Left lung (tissue), 14 donors: ENCODE data around the gene HAUS8. TPM values are rescaled to one million over a fixed set of nuclear protein-coding genes. Genes with fewer than 3 reads are reported as not detected.

ENCODE experiments used
- ATAC-seq: fragments of 200-7000 bp; cut with Tn5 transposase; one replicate; pipeline ENCODE4 v1.9.1; 2020; ENCODE audit warnings: moderate library complexity
- DNase-seq, 4 donors: peaks; one replicate each; pipeline ENCODE4 v3.0.0-alpha.2; 2013 to 2020
- H3K27ac ChIP-seq, 2 donors: fragments of 200-600 bp; sonication (generic) in 1 of 2; one replicate each; pipeline versions ENCODE4 v1.5.0 to v1.8.0; 2020 to 2021
- H3K27me3 ChIP-seq, 2 donors: fragments of 200-600 bp; sonication (generic) in 1 of 2; one replicate each; pipeline versions ENCODE4 v1.5.0 to v1.8.0; 2020 to 2021
- H3K36me3 ChIP-seq, 2 donors: fragments of 200-600 bp; sonication (generic) in 1 of 2; one replicate each; pipeline versions ENCODE4 v1.5.0 to v1.8.0; 2020 to 2021
- H3K4me1 ChIP-seq, 2 donors: fragments of 200-600 bp; one replicate each; pipeline ENCODE4 v1.8.0; 2021
- H3K4me3 ChIP-seq, 2 donors: fragments of 200-600 bp; sonication (generic) in 1 of 2; one replicate each; pipeline versions ENCODE4 v1.5.0 to v1.8.0; 2020 to 2021; ENCODE audit warnings: mild to moderate bottlenecking in 1 of 2
- H3K9me3 ChIP-seq, 2 donors: fragments of 200-600 bp; sonication (generic) in 1 of 2; one replicate each; pipeline versions ENCODE4 v1.5.0 to v1.8.0; 2020 to 2021
- CTCF ChIP-seq, 2 donors: fragments of 200-600 bp; sonication (generic) in 1 of 2; IDR thresholded peaks; one replicate each; pipeline versions ENCODE4 v1.5.0 to v1.8.0; 2021; ENCODE audit warnings: antibody characterized with exemption in 2 of 2
- intact Hi-C, 2 donors: fragments of 100-400 bp; cut with DNase I; formaldehyde crosslinking; loops; one replicate each; pipeline versions ENCODE4 v1.11.2 to v1.14.2; 2022
- long read RNA-seq, 12 donors: library from polyadenylated mRNA in 2 of 12; unstranded in 2 of 12; transcript quantifications; one replicate each; pipeline ENCODE4 v2.0.0 and lab custom pipeline, GENCODE V29; 2019 to 2026
- polyA plus RNA-seq, 6 donors: library from polyadenylated mRNA; unstranded; fragments of 120-200 nt; gene quantifications; one replicate each; pipeline ENCODE4 v1.2.1, GENCODE V29; 2013; ENCODE audit not compliant: insufficient read length in 6 of 6
- total RNA-seq, 2 donors: library from RNA; stranded (reverse); fragmentation: NEBNext Ultra II Directional; extraction: Animal tissue kit (Norgen Biotek cat#: 25700); gene quantifications; one replicate each; pipeline ENCODE4 v1.2.1, GENCODE V29; 2021
- donor health status: DM: no; HTN: yes; CAD: no.
- donor health status: DM: no; HTN: no; CAD: no.

The HAUS8 gene
- total RNA-seq = 10 to 100 TPM in 1 of 2 donors, 1 to 10 TPM in 1; 8.4 to 11.6 TPM
- 10 to 100 TPM; 11.1 to 15.2 (median 13.8) TPM for polyA plus RNA-seq
- long read RNA-seq, donor 1, transcript HAUS8-206 (2 exons, 675 nt) = major isoform, 6 of 11 reads
- long read RNA-seq, donor 1, transcript HAUS8-201 (11 exons, 1,568 nt) = minor isoform, 5 of 11 reads
- long read RNA-seq, donor 1, partial matches to known transcripts = 0 of 11 reads
- long read RNA-seq, donor 1, other reads (novel, unspliced or antisense) = 0 of 11 reads
- long read RNA-seq, donor 2, partial matches to known transcripts = 0 of 9 reads
- long read RNA-seq, donor 2, other reads (novel, unspliced or antisense) = 0 of 9 reads
- long read RNA-seq, donor 3, transcript HAUS8-201 (11 exons, 1,568 nt) = major isoform, 5 of 9 reads
- long read RNA-seq, donor 3, partial matches to known transcripts = 0 of 9 reads
- long read RNA-seq, donor 3, other reads (novel, unspliced or antisense) = 0 of 9 reads
- long read RNA-seq, donor 4, partial matches to known transcripts = 0 of 6 reads
- long read RNA-seq, donor 4, other reads (novel, unspliced or antisense) = 1 of 6 reads
- long read RNA-seq, donor 5, partial matches to known transcripts = 0 of 4 reads
- long read RNA-seq, donor 5, other reads (novel, unspliced or antisense) = 0 of 4 reads
- long read RNA-seq, donor 6, partial matches to known transcripts = 0 of 5 reads
- long read RNA-seq, donor 6, other reads (novel, unspliced or antisense) = 0 of 5 reads
- long read RNA-seq, donor 7, partial matches to known transcripts = 0 of 4 reads
- long read RNA-seq, donor 7, other reads (novel, unspliced or antisense) = 0 of 4 reads
- long read RNA-seq, donor 8, partial matches to known transcripts = 0 of 3 reads
- long read RNA-seq, donor 8, other reads (novel, unspliced or antisense) = 0 of 3 reads
- long read RNA-seq, donor 9 = 0 reads
- long read RNA-seq, donor 10, transcript HAUS8-201 (11 exons, 1,568 nt) = major isoform, 6 of 6 reads
- long read RNA-seq, donor 10, partial matches to known transcripts = 0 of 6 reads
- long read RNA-seq, donor 10, other reads (novel, unspliced or antisense) = 0 of 6 reads
- long read RNA-seq, donor 11 = 0 reads
- long read RNA-seq, donor 12, partial matches to known transcripts = 0 of 3 reads
- long read RNA-seq, donor 12, other reads (novel, unspliced or antisense) = 0 of 3 reads

- intact Hi-C loops = no loop called here
- Histone ChIP-seq H3K9me3 (no peaks in the 10 kb centered on the region), H3K4me3 (peak within 1 kb of the TSS; percentile 75 to 80), H3K4me1 (peaks cover 11 to 55% of the 10 kb centered on the region in 2 donors), H3K27ac (peak within 1 kb of the TSS; percentile 82), H3K27me3 (no peaks in the 10 kb centered on the region), H3K36me3 (peaks cover 0 to 12% of the 10 kb centered on the region in 2 donors)
- ATAC-seq = peak; percentile 97
- no peak for TF ChIP-seq CTCF (IDR thresholded peaks at IDR 0.05)
- DNase-seq = peak; percentile 98 to 100 (median 100)
Measured at GRCh38 chr19:17075035-17075863, at the start of gene HAUS8, which contains the start of gene MYO9B. Gene HAUS8, minus strand, starts transcription at chr19:17075452. Its CDS starts 30 bp downstream, at chr19:17075422. Gene MYO9B, plus strand, starts transcription at chr19:17075777. Its CDS starts 25,941 bp downstream, at chr19:17101718.

GRCh38 chr19:17124025-17124424, 48.8 kb upstream of the HAUS8 start:
- H3K27me3 ChIP-seq = no peaks in the 10 kb centered on the region
- H3K36me3 ChIP-seq = peaks cover 0 to 16% of the 10 kb centered on the region in 2 donors
- no peaks in the 10 kb centered on the region for H3K9me3 ChIP-seq
- intact Hi-C loops = no loop called here
- H3K4me1 ChIP-seq = peaks cover 5 to 60% of the 10 kb centered on the region in 2 donors
- H3K4me3 ChIP-seq = no peak overlapping the region
- DNase-seq (no peak), ATAC-seq (no peak)
- peak overlapping the region in 1 of 2 donors; percentile 93 for H3K27ac ChIP-seq
- TF ChIP-seq CTCF (IDR thresholded peaks at IDR 0.05) = no peak

GRCh38 chr19:17123041-17123440, 47.8 kb upstream of the HAUS8 start:
- Histone ChIP-seq H3K27ac (peak overlapping the region in 1 of 2 donors; percentile 37), H3K4me1 (peaks cover 5 to 60% of the 10 kb centered on the region in 2 donors), H3K9me3 (no peaks in the 10 kb centered on the region), H3K36me3 (peaks cover 0 to 10% of the 10 kb centered on the region in 2 donors), H3K27me3 (no peaks in the 10 kb centered on the region), H3K4me3 (no peak overlapping the region)
- intact Hi-C loops = no loop called here
- DNase-seq (no peak), ATAC-seq (no peak)
- no peak for TF ChIP-seq CTCF (IDR thresholded peaks at IDR 0.05)

- intact Hi-C loops = no loop called here
- ATAC-seq = no peak
Measured at GRCh38 chr19:17121736-17122293, 46.6 kb upstream of the HAUS8 start.

More at GRCh38 chr19:17121736-17122293, 46.6 kb upstream of the HAUS8 start:
- DNase-seq = no peak
- H3K4me1 ChIP-seq = peaks cover 5 to 59% of the 10 kb centered on the region in 2 donors
- H3K27me3 ChIP-seq = no peaks in the 10 kb centered on the region
- no peak overlapping the region for H3K4me3 ChIP-seq
- peaks cover 0 to 6% of the 10 kb centered on the region in 2 donors for H3K36me3 ChIP-seq
- H3K27ac ChIP-seq = peak overlapping the region in 1 of 2 donors; percentile 37
- no peak for TF ChIP-seq CTCF (IDR thresholded peaks at IDR 0.05)
- H3K9me3 ChIP-seq = no peaks in the 10 kb centered on the region
